GM03348 (cell line): ENCODE results near the gene TMED5.
"Not testable (repeated sequence)": the region's sequence is repeated elsewhere in the genome, so short reads cannot be mapped to it uniquely, and the experiment has no call there.

Experiments
- DNase-seq: peaks from one replicate; pipeline ENCODE4 v3.0.0; 2012; ENCODE audit warnings: low spot score

TMED5 gene

DNA sequence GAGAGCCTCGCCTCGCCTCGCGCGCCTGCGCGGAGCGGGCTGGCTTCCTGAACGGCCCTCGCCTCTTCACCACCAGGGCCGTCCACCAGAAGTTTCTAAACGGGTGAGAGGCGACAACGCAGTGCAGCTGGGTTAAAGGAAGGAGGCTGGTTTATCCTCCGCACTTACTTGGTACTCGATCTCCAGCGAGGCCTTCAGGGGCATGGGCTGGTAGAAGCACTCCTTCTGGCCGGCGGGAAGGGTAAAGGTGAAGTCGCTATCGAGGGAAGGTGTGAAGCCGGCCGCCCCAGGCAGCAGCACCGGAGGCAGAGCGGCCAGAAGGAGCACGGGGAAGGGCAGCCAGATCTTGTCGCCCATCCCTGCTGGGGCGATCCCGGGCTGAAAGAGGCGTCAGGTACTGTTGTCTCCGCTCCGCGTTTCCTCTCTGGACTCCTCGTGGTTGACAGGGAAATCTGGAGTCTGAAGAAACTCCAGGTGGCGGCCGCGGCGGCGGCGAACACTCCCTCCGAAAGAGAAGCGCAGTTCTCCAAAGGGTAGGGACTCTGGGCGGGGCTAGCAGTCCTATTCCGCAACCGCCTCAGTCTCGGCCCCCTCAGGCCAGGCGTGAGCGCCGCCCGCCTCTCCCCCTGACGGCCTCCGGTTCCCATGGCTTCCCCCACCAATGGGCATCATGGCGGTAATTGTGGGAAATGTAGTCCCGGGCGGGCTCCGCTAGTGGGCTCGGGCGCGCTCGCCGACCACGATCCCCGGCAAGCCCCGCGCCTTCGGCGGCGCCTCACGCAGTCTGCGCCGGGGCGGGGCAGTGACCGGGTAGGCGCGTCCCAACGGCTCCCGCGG lies at the start of gene TMED5:
Gene TMED5 (minus strand): TSS at position 528 of the 837 bp plus-strand sequence. CDS start 171 bp downstream, at position 357.
- DNase-seq, result peak; percentile 97

DNA sequence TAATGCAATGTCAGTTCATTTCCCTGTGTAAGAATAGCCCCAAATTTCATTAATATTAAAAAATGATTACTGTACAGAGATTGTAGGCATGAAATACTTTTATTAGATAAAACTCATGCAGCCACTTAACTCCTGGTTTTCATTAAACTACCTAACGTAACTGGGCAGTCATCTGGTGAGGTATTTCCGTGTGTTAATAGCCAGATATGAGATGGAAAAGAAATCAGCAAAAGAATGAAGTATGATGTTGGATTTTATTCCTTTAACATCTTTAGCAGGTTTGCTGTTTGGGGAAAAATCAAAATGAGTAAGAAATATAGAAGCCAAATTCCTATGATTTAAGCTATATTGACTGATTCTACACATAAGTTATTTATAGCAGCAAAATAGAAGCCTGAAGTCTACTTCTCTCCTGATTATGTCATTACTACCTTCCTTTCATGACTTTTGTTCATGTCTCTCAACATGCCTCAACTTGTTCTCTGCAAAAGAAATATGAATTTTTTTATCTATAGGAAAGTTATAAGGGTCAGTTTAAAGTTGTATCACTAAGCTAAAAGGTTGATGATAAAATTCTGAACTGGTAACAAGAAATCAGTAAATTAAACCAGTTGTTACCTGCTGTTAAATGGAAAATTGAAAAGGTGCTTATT lies 42.9 kb upstream of the TMED5 start:
- DNase-seq, result no peak

DNA sequence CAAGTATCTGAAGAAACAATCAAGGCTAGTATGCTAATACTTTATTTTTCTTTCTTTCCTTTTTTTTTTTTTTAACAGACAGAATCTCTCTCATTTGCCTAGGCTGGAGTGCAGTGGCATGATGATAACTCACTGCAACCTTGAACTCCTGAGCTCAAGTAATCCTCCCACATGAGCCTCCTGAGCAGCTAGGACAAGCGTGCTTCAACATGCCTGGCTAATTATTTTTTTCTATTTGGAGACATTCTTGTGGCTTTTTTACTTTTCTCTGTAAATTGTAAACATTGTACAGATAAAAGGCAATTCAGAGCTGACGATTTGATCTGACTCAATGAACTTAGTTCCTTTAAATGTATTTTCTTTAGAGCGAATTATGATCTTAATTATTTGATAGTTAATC lies 41.7 kb upstream of the TMED5 start:
- no peak for DNase-seq

DNA sequence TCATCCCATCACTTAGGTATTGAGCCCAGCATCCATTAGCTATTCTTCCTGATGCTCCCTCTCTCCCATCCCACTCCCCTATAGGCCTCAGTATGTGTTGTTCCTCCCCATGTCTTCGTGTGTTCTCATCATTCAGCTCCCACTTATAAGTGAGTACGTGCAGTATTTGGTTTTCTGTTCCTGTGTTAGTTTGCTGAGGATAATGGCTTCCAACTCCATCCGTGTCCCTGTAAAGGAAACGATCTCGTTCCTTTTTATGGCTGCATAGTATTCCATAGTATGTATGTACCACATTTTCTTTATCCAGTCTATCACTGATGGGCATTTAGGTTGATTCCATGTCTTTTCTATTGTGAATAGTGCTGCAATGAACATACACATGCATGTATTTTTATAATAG lies 40.5 kb upstream of the TMED5 start:
- DNase-seq, result not testable (repeated sequence)

- DNase-seq, result no peak
Observed at GRCh38 chr1:93219443-93219842, 39.2 kb upstream of the TMED5 start.

GRCh38 chr1:93215322-93215721 lies 35.1 kb upstream of the TMED5 start:
- DNase-seq, result no peak

GRCh38 chr1:93207211-93207610 lies 27.0 kb upstream of the TMED5 start:
- DNase-seq, result peak; percentile 3

DNA sequence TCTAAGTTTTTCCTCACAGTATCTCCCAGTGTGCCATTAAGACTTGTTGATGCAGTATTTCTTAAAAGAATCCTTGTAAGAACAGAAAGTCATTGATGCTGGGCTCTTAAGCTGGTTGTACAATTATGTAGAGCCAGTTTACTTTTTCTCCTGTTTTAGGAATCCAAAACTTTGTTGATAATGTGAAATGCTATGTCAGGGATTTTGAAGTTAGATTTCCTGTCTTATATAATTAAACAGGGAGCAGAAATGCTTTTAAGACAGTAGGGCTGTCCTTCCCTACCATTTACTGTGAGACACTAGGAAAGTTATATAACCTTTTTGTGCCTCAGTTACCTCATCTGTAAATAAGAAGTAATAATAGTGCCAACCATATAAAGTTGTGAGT lies 26.3 kb upstream of the TMED5 start:
- DNase-seq, result no peak

GRCh38 chr1:93205892-93206566 lies 25.8 kb upstream of the TMED5 start:
- DNase-seq, result no peak

DNA sequence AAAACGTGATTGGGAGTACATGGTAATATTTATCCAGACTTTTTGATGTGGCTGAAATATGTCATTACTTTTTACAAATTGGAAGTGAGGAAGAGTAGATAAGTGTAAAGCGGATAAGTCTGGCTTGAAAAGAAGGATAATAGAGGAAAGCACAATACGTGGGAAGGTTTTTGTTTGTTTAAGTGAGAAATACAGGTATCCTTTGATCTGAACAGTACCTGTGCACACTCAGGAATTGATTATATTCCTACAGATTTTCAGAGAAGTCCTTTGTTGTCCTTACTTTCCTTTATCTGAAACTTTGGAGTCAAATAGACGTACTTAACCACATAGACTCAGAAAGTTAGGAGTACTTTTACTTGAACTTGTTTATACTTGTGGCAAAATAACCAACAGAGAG lies 20.5 kb upstream of the TMED5 start:
- no peak for DNase-seq

GRCh38 chr1:93200086-93200620 lies 19.9 kb upstream of the TMED5 start:
- DNase-seq, result no peak

- no peak for DNase-seq
Observed at GRCh38 chr1:93199150-93199549, 18.9 kb upstream of the TMED5 start.

DNA sequence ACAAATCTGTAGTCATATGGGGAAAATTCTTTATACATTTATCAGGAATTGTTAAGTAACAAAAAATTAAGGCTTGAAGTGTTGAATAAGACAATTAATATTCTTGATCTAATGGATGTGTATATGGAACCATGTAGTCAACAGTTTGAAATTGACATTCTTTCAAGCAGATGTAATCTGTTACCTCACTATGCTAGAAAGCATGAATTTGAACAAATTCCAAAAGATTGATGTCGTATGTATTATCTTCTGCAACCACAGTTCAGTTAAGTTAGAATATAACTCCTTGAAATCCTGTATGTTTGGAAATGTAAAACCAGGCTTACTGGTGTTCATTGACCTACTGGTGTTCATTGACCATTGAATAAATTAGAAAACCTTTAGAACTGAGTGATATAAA lies 16.4 kb upstream of the TMED5 start:
- no peak for DNase-seq

- no peak for DNase-seq
Observed at GRCh38 chr1:93194231-93194990, 14.2 kb upstream of the TMED5 start.

DNA sequence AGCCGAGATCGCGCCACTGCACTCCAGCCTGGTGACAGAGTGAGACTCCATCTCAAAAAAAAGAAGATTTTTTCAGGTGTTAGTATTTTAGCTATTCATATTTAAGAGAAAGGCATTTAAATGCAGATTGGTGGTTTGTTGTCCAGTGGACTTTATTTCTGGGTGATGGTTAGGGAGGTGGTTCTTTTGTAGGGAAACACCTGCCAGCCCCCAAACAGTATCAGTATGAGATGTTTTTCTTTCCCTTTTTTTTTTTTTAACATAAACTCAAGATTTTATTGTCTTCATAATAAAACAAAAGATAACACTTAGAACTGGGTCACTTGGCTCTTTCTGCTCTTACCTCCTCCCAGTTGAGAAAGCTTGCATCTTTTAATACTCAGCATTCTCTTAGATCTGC lies 10.2 kb upstream of the TMED5 start:
- DNase-seq, result no peak

- no peak for DNase-seq
Observed at GRCh38 chr1:93186667-93187066, 6.5 kb upstream of the TMED5 start.

DNA sequence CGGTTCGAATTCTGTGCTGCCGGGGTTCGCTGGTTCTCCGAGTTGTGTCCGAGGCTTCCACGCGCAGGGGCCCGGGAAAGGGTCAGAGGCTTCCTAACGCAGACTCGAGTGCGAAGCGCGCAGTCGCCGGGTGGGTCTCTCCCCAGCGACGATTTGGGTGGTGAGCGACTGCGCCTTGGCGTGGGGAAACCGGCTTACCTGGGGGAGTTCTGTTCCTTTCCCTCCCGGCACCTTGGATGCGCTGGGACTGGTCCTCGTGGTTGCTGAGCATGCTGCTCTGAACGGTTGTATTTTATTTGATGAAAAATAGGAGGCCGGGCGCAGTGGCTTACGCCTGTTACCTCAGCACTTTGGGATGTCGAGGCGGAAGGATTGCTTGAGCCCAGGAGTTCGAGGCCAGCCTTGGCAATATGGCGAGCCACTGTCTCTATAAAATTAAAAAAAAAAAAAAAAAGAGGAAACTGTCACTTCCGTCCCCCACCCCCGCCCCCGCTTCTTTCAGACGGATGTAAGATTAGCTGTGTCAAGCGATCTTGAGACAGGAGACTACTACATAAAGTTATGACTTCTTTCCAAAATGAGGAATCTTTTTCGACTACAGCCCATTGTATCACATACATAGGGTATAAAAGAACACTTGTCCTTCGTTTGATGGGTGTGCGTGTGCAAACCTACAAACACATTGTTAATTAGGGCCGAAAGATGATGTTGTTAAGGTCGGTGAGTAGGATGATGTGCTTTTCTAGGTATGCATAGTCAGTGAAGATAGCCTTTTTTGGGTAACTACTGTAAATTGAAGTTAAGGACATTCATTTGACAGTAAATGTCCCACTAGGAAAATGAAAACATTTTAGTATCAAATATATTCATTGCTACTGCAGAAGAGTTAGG lies 755 bp upstream of the TMED5 start, which contains the start of gene CCDC18:
Gene CCDC18 (plus strand): TSS at position 2 of the 891 bp plus-strand sequence. CDS start 2,638 bp downstream, outside the sequence.
- peak; percentile 30 for DNase-seq

DNA sequence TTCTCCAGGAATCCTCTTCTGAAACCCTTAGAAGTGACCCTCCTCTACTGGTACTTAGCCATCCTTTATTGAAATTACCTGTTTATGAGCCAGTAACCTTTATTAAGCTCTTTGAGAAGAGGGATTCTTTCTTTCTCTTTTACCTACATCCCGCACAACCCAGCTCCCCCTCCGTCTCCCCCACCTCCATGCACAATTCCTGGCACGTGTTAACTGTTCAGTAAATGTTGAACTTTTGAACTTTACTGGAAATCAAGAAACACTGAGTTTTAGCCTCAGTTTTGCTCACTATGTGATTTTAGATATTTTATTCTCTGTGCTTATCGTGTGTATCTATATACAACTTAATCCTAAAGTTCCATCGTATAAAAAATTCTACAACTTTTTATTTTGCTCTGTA lies 1.8 kb downstream of the TMED5 start:
- DNase-seq, result no peak

- peak; percentile 11 for DNase-seq
Observed at GRCh38 chr1:93177991-93178390, 2.2 kb downstream of the TMED5 start.

DNA sequence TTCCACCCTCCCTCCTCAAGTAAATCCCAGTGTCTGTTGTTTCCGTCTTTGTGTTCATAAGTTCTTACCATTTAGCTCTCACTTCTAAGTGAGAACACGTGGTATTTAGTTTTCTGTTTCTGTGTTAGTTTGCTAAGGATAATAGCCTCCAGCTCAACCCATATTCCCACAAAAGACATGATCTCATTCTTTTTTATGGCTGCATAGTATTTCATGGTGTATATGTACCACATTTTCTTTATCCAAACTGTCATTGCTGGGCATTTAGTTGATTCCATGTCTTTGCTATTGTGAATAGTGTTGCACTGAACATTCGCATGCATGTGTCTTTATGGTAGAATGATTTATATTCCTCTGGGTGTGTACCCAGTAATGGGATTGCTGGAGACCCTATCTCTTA lies 5.6 kb downstream of the TMED5 start:
- DNase-seq, result not testable (repeated sequence)

- no peak for DNase-seq
Observed at GRCh38 chr1:93172778-93173177, 7.4 kb downstream of the TMED5 start.
